HG03108 (cell line): Measurements from ENCODE around the gene AFF1.

ENCODE experiments used
- ATAC-seq: cut with Tn5 transposase; IDR thresholded peaks from one replicate; pipeline ENCODE4 v1.9.1; 2021; ENCODE audit warnings: moderate library complexity; ENCODE audit not compliant: unreplicated experiment

Gene AFF1

GRCh38 chr4:86934771-86935565 lies at the start of gene AFF1:
Gene AFF1, plus strand, starts transcription at chr4:86935011. Its CDS starts 13,523 bp downstream, at chr4:86948534.
- peak; percentile 45 for ATAC-seq

GRCh38 chr4:86890790-86891189 lies 44.0 kb upstream of the AFF1 start:
- ATAC-seq, result no peak

GRCh38 chr4:86891762-86892635 lies 42.8 kb upstream of the AFF1 start, which contains the start of gene C4orf36:
Gene C4orf36, minus strand, starts transcription at chr4:86892422. Its CDS starts 902 bp downstream, at chr4:86891520.
- peak; percentile 49 for ATAC-seq

- no peak for ATAC-seq
These were observed 42.2 kb upstream of the AFF1 start for GRCh38 chr4:86892636-86892960.

GRCh38 chr4:86893136-86893535 lies 41.7 kb upstream of the AFF1 start:
- no peak for ATAC-seq

GRCh38 chr4:86894455-86894854 lies 40.4 kb upstream of the AFF1 start:
- no peak for ATAC-seq

- no peak for ATAC-seq
These were observed 38.9 kb upstream of the AFF1 start for GRCh38 chr4:86895692-86896488.

- no peak for ATAC-seq
These were observed 38.2 kb upstream of the AFF1 start for GRCh38 chr4:86896596-86896995.

GRCh38 chr4:86898562-86898961 lies 36.2 kb upstream of the AFF1 start:
- no peak for ATAC-seq

- no peak for ATAC-seq
These were observed 32.9 kb upstream of the AFF1 start for GRCh38 chr4:86901864-86902263.

GRCh38 chr4:86908251-86908657 lies 26.6 kb upstream of the AFF1 start:
- no peak for ATAC-seq

GRCh38 chr4:86909546-86910295 lies 25.1 kb upstream of the AFF1 start:
- ATAC-seq, result no peak

- no peak for ATAC-seq
These were observed 24.4 kb upstream of the AFF1 start for GRCh38 chr4:86910369-86910768.

GRCh38 chr4:86910820-86911684 lies 23.8 kb upstream of the AFF1 start:
- no peak for ATAC-seq

GRCh38 chr4:86916392-86916791 lies 18.4 kb upstream of the AFF1 start:
- ATAC-seq, result no peak

GRCh38 chr4:86917212-86918039 lies 17.4 kb upstream of the AFF1 start:
- ATAC-seq, result no peak

- ATAC-seq, result no peak
These were observed 16.2 kb upstream of the AFF1 start for GRCh38 chr4:86918539-86919072.

GRCh38 chr4:86919561-86920223 lies 15.1 kb upstream of the AFF1 start:
- no peak for ATAC-seq
